ENCODE results near the gene CCR3.

- TF ChIP-seq POLR2A (IDR thresholded peaks at IDR 0.05) (no peak), EP300 (IDR thresholded peaks at IDR 0.05) (no peak)
Observed at GRCh38 chr3:46300461-46300789, 58.2 kb downstream of the CCR3 start.
